Spleen (tissue), 11 donors: ENCODE data around the gene EHBP1. TPM values are rescaled to one million over a fixed set of nuclear protein-coding genes. Genes with fewer than 3 reads are reported as not detected.

ENCODE experiments used
- DNase-seq: peaks from one replicate; pipeline ENCODE4 v3.0.0-alpha.2; 2020
- H3K27ac ChIP-seq, 8 donors: fragments of 200-600 bp; sonication (generic) in 7 of 8; 1 replicate in 4 of 8; 2 replicates in 4 of 8; pipeline versions ENCODE4 v1.5.0 to v1.8.0; 2016 to 2021; ENCODE audit warnings: inconsistent platforms in 4 of 8, mild to moderate bottlenecking in 4 of 8, moderate library complexity in 1 of 8
- H3K27me3 ChIP-seq, 7 donors: fragments of 200-600 bp; sonication (generic) in 6 of 7; replicated peaks in 1 of 7; 1 replicate in 4 of 7; 2 replicates in 3 of 7; pipeline versions ENCODE4 v1.5.0 to v1.8.0; 2016 to 2021; ENCODE audit warnings: inconsistent platforms in 3 of 7, mild to moderate bottlenecking in 1 of 7
- H3K36me3 ChIP-seq, 6 donors: fragments of 200-600 bp; sonication (generic) in 5 of 6; 1 replicate in 4 of 6; 2 replicates in 2 of 6; pipeline versions ENCODE4 v1.5.0 to v1.8.0; 2016 to 2021; ENCODE audit warnings: inconsistent platforms in 2 of 6
- H3K4me1 ChIP-seq, 6 donors: fragments of 200-600 bp; sonication (generic) in 5 of 6; 1 replicate in 3 of 6; 2 replicates in 3 of 6; pipeline versions ENCODE4 v1.5.0 to v1.8.0; 2016 to 2021; ENCODE audit warnings: inconsistent platforms in 3 of 6
- H3K4me3 ChIP-seq, 8 donors: fragments of 200-600 bp; sonication (generic) in 7 of 8; 1 replicate in 4 of 8; 2 replicates in 4 of 8; pipeline versions ENCODE4 v1.5.0 to v1.8.0; 2016 to 2021; ENCODE audit warnings: inconsistent platforms in 4 of 8, mild to moderate bottlenecking in 4 of 8, moderate library complexity in 2 of 8
- H3K9me3 ChIP-seq, 8 donors: fragments of 200-600 bp; sonication (generic) in 7 of 8; 1 replicate in 4 of 8; 2 replicates in 4 of 8; pipeline versions ENCODE4 v1.5.0 to v1.8.0; 2016 to 2021; ENCODE audit warnings: inconsistent platforms in 4 of 8
- CTCF ChIP-seq, 11 experiments: fragments of 200-600 bp in 7 of 11; fragments of 450-650 bp in 4 of 11; sonication (generic) in 4 of 11; IDR thresholded peaks in 8 of 11; conservative IDR thresholded peaks in 3 of 11; 1 replicate in 7 of 11; 2 replicates in 4 of 11; pipeline versions ENCODE4 v1.4.0 to v1.8.0; 2016 to 2021; ENCODE audit warnings: antibody characterized with exemption in 11 of 11, inconsistent platforms in 4 of 11, mild to moderate bottlenecking in 1 of 11
- POLR2A ChIP-seq, 3 donors: fragments of 450-650 bp; IDR thresholded peaks; one replicate each; pipeline ENCODE4 v1.5.1; 2017; ENCODE audit warnings: antibody characterized with exemption in 3 of 3, mild to moderate bottlenecking in 1 of 3
- POLR2AphosphoS5 ChIP-seq, 3 donors: sonication (generic); formaldehyde crosslinking; IDR thresholded peaks; one replicate each; pipeline ENCODE4 v1.5.1; 2017; ENCODE audit warnings: antibody characterized with exemption in 3 of 3
- WGBS, 5 donors: extraction: QIAGEN DNeasy Blood & Tissue Kit in 3 of 5; methylation state at CpG; one replicate each; pipeline versions ENCODE4 v1.1.5 to v1.1.7; 2013 to 2018; 5-methylcytosine and 5-hydroxymethylcytosine counted together
- intact Hi-C: fragments of 100-400 bp; cut with DNase I; formaldehyde crosslinking; loops from one replicate; pipeline ENCODE4 v1.15.0; 2023; ENCODE audit warnings: low total_unique reads
- polyA plus RNA-seq, 3 donors: library from polyadenylated mRNA; stranded (reverse); fragments of 200-250 nt; gene quantifications; one replicate each; pipeline ENCODE4 v1.2.1, GENCODE V29; 2013
- total RNA-seq, 7 donors: library from RNA; depleted of rRNA in 3 of 7; stranded (reverse); fragments of >200 nt in 3 of 7; fragmentation: NEBNext Ultra II Directional in 4 of 7; extraction: Animal tissue kit (Norgen Biotek cat#: 25700) in 4 of 7; gene quantifications; one replicate each; pipeline versions ENCODE4 v1.1.0 to v1.2.1, GENCODE V29; 2016 to 2021
- donor health status: healthy with polysubstance abuse.
- donor health status: DM: no; HTN: no; CAD: no; lungs with moderate emphysema.
- donor health status: DM: no; HTN: no; CAD: no.
- donor health status: Bipolar disorder and iron deficiency.
- donor health status: healthy.
- donor health status: DM: no; HTN: no; CAD: no.
- donor health status: DM: yes; HTN: yes; CAD: no.

Gene EHBP1
- total and polyA plus RNA-seq, 10 donors, result 5.0 to 44.2 (median 31.7) TPM

- peaks cover 0 to 12% (median 2%) of the 10 kb centered on the region in 8 donors for H3K9me3 ChIP-seq
- intact Hi-C loops, result no loop called here
- 93 to 98% (median 96%) methylated on average over 7 of the region's 7 CpGs for WGBS, 5 donors
- peaks cover 0 to 11% (median 0%) of the 10 kb centered on the region in 6 donors for H3K36me3 ChIP-seq
- DNase-seq, result no peak
- no peak overlapping the region for H3K4me3 ChIP-seq
- TF ChIP-seq POLR2AphosphoS5 (IDR thresholded peaks at IDR 0.05) (no peak), POLR2A (IDR thresholded peaks at IDR 0.05) (no peak), CTCF (IDR thresholded peaks at IDR 0.05 in 8 of 11, conservative IDR thresholded peaks at IDR 0.05 in 3 of 11) (no peak)
- H3K27ac ChIP-seq, result no peak overlapping the region
- no peaks in the 10 kb centered on the region for H3K4me1 ChIP-seq
- no peaks in the 10 kb centered on the region for H3K27me3 ChIP-seq
These were observed 178.1 kb downstream of the EHBP1 start for GRCh38 chr2:62883629-62884028.

DNA sequence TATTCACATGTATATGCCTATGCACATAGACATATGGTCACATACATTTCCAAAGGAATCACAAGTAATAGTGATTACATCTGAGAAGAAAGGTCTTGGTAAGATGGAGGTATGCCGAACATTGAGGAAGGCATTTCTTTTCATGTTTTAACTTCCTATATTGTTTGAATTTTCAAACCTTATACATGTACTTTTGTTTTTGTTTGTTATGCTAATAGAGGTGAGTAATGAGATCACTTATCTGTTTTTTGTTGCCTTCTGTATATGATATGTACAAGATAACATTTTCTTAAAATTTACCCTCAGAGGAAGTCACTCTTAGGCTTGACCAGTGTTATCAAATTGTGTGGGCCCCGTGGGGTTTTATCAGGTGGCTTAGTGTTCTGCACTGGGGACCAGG is 178.6 kb downstream of the EHBP1 start:
- no peak overlapping the region for H3K27ac ChIP-seq
- peaks cover 0 to 12% (median 2%) of the 10 kb centered on the region in 8 donors for H3K9me3 ChIP-seq
- H3K27me3 ChIP-seq, result no peaks in the 10 kb centered on the region
- H3K36me3 ChIP-seq, result peaks cover 0 to 7% (median 0%) of the 10 kb centered on the region in 6 donors
- 76 to 93% (median 82%) methylated on average over 2 of the region's 2 CpGs for WGBS, 5 donors
- no peaks in the 10 kb centered on the region for H3K4me1 ChIP-seq
- intact Hi-C loops, result no loop called here
- H3K4me3 ChIP-seq, result no peak overlapping the region
- TF ChIP-seq CTCF (IDR thresholded peaks at IDR 0.05 in 8 of 11, conservative IDR thresholded peaks at IDR 0.05 in 3 of 11), result no peak
- TF ChIP-seq POLR2AphosphoS5 (IDR thresholded peaks at IDR 0.05), result no peak
- no peak for TF ChIP-seq POLR2A (IDR thresholded peaks at IDR 0.05)
- no peak for DNase-seq

DNA sequence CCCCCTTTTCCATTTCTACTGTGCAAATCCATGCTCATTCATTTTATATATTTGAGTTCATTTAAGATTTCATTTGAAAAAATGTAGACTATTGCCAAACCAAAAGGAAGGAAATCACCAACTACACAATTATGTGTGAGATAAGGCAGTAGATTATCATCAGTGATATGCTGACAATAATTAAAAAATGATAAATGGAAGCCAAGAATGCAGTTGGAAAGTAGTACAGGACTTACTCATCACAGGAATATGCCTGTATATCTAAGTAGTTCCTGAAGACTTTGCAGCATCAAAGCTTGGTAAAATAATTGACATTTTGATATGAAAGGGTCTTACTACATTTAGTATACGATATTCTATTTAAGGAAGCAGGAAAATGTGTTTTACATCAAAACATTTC is 179.0 kb downstream of the EHBP1 start:
- no peak overlapping the region for H3K4me3 ChIP-seq
- H3K27ac ChIP-seq, result no peak overlapping the region
- intact Hi-C loops, result no loop called here
- peaks cover 0 to 12% (median 2%) of the 10 kb centered on the region in 8 donors for H3K9me3 ChIP-seq
- no peaks in the 10 kb centered on the region for H3K4me1 ChIP-seq
- H3K36me3 ChIP-seq, result peaks cover 0 to 5% (median 0%) of the 10 kb centered on the region in 6 donors
- WGBS, 5 donors, result 56 to 81% (median 62%) methylated on average over 1 of the region's 1 CpG
- DNase-seq, result no peak
- no peak for TF ChIP-seq POLR2A (IDR thresholded peaks at IDR 0.05)
- TF ChIP-seq CTCF (IDR thresholded peaks at IDR 0.05 in 8 of 11, conservative IDR thresholded peaks at IDR 0.05 in 3 of 11), result no peak
- TF ChIP-seq POLR2AphosphoS5 (IDR thresholded peaks at IDR 0.05), result no peak
- no peaks in the 10 kb centered on the region for H3K27me3 ChIP-seq

DNA sequence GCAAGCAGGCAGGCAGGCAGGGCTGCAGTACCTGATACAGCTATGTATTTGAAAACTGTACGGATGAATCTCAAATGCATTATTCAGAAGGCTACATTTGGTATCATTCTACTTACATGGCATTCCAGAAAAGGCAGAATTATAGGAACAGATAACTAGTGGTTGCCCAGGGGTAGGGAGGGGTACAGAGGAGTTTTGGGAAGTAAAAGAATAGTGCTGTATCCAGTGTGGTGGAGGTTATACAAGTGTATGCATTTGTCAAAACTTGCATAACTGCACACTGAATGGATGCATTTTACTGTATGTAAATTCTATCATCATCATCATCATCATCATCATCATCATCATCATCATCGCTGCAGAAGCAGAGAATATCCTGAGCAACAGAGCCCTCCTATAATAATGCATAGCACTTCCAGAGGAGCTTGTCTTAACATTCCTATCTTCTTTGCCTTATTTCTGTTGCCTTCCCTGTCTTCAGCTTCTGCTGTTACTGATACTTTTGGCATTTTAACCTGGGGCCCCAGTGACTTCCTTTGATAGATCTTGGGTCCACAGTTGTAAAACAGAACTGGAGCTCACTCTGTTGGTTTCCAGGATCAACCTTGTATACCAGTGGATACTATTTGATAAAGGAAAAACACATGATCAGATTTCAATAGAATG is 189.6 kb downstream of the EHBP1 start:
- Histone ChIP-seq H3K36me3 (peaks cover 0 to 5% (median 0%) of the 10 kb centered on the region in 6 donors), H3K4me1 (no peaks in the 10 kb centered on the region), H3K4me3 (no peak overlapping the region), H3K9me3 (no peaks in the 10 kb centered on the region), H3K27ac (no peak overlapping the region), H3K27me3 (no peaks in the 10 kb centered on the region)
- DNase-seq, result no peak
- 94 to 100% (median 97%) methylated on average over 2 of the region's 2 CpGs for WGBS, 5 donors
- TF ChIP-seq CTCF (IDR thresholded peaks at IDR 0.05 in 8 of 11, conservative IDR thresholded peaks at IDR 0.05 in 3 of 11) (no peak), POLR2A (IDR thresholded peaks at IDR 0.05) (no peak), POLR2AphosphoS5 (IDR thresholded peaks at IDR 0.05) (no peak)
- intact Hi-C loops, result no loop called here
